GM23248 (cell line): ENCODE data around the gene SC5D. TPM values are rescaled to one million over a fixed set of nuclear protein-coding genes. Genes with fewer than 3 reads are reported as not detected.

ENCODE experiments used
- DNase-seq: peaks from one replicate; pipeline ENCODE4 v3.0.0-alpha.2; 2015
- H2AFZ ChIP-seq: fragments of 200-600 bp; sonication (generic); 2 replicates; pipeline ENCODE4 v1.6.1; 2016; ENCODE audit warnings: antibody characterized with exemption
- H3F3A ChIP-seq: fragments of 200-600 bp; sonication (generic); 2 replicates; pipeline ENCODE4 v1.6.1; 2016; ENCODE audit warnings: mild to moderate bottlenecking, antibody characterized with exemption, mixed run types; ENCODE audit not compliant: insufficient read depth
- H3K27ac ChIP-seq: fragments of 200-600 bp; sonication (generic); 2 replicates; pipeline ENCODE4 v1.5.1; 2016; ENCODE audit warnings: mild to moderate bottlenecking
- H3K27me3 ChIP-seq: fragments of 200-600 bp; sonication (generic); replicated peaks from 2 replicates; pipeline ENCODE4 v1.6.1; 2016; ENCODE audit warnings: mild to moderate bottlenecking; ENCODE audit not compliant: insufficient read depth
- H3K36me3 ChIP-seq: fragments of 200-600 bp; sonication (generic); 2 replicates; pipeline ENCODE4 v1.6.1; 2016; ENCODE audit warnings: low read depth, mild to moderate bottlenecking
- H3K4me1 ChIP-seq: fragments of 200-600 bp; sonication (generic); 2 replicates; pipeline ENCODE4 v1.6.1; 2016; ENCODE audit warnings: mild to moderate bottlenecking; ENCODE audit not compliant: insufficient read depth
- H3K4me2 ChIP-seq: fragments of 200-600 bp; sonication (generic); one replicate; pipeline ENCODE4 v1.6.1; 2016; ENCODE audit warnings: mild to moderate bottlenecking; ENCODE audit not compliant: unreplicated experiment
- H3K4me3 ChIP-seq: fragments of 200-600 bp; sonication (generic); 2 replicates; pipeline ENCODE4 v1.5.1; 2016; ENCODE audit warnings: mild to moderate bottlenecking
- H3K79me2 ChIP-seq: fragments of 200-600 bp; sonication (generic); 2 replicates; pipeline ENCODE4 v1.6.1; 2016; ENCODE audit warnings: mild to moderate bottlenecking; ENCODE audit not compliant: insufficient read depth
- H3K9ac ChIP-seq: fragments of 200-600 bp; sonication (generic); 2 replicates; pipeline ENCODE4 v1.6.1; 2016; ENCODE audit warnings: mild to moderate bottlenecking
- H3K9me2 ChIP-seq: fragments of 200-600 bp; sonication (generic); 2 replicates; pipeline ENCODE4 v1.6.1; 2016; ENCODE audit warnings: mixed run types, mild to moderate bottlenecking, moderate library complexity; ENCODE audit not compliant: insufficient read depth
- H3K9me3 ChIP-seq: fragments of 200-600 bp; sonication (generic); one replicate; pipeline ENCODE4 v1.6.1; 2017; ENCODE audit warnings: low read depth
- H4K20me1 ChIP-seq: fragments of 200-600 bp; sonication (generic); 2 replicates; pipeline ENCODE4 v1.6.0; 2016; ENCODE audit not compliant: insufficient read depth
- EZH2 ChIP-seq: fragments of 200-600 bp; sonication (generic); IDR thresholded peaks from 2 replicates; pipeline ENCODE4 v1.6.1; 2018; ENCODE audit warnings: antibody characterized with exemption, mild to moderate bottlenecking; ENCODE audit not compliant: insufficient read depth, poor library complexity, severe bottlenecking
- EZH2phosphoT487 ChIP-seq: fragments of 200-600 bp; sonication (generic); IDR thresholded peaks from 2 replicates; pipeline ENCODE4 v1.6.1; 2018; ENCODE audit warnings: antibody characterized with exemption, moderate library complexity, mild to moderate bottlenecking, low read depth; ENCODE audit not compliant: insufficient read depth
- WGBS, 2 experiments: methylation state at CpG; one replicate each; pipeline ENCODE4 v1.1.6; 2015 to 2017; ENCODE audit warnings: low lambda C conversion rate in 2 of 2, low coverage in 1 of 2; ENCODE audit errors: missing lambda C conversion rate in 2 of 2; 5-methylcytosine and 5-hydroxymethylcytosine counted together
- in situ Hi-C: fragments of 300-500 bp; cut with MboI; formaldehyde crosslinking; loops from 2 replicates; pipeline ENCODE4 v1.15.0; 2020
- polyA plus RNA-seq: library from polyadenylated mRNA; unstranded; fragments of >200 nt; fragmentation: Nextera tagmentation; extraction: Ambion mirVana; gene quantifications from 2 replicates; pipeline ENCODE4 v1.2.1, GENCODE V29; 2016
- total RNA-seq: library from RNA; depleted of rRNA; stranded (reverse); fragments of >200 nt; shearing (Covaris generic); gene quantifications from 2 replicates; pipeline ENCODE4 v1.2.3, GENCODE V29; 2014

The SC5D gene
- total and polyA plus RNA-seq, 2 experiments from 2014 or later, result 27.7 to 32.7 TPM

DNA sequence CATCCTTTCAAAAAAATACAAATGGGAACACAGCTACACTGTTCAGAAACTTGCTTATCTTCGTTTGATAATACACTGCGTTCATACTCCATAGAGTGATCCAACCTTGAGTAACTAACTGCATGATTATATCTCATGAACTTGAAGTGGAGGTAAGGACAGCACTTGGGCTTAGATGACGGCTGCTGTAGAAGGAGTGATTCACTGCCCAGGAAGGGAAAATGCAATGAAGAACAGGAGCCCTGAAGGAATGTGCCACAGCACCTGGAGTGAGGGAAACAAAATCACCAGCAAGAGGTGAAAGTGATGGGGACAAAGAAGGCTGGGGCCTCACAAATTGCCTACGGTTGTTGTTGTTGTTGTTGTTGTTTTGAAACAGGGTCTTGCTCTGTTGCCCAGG is 44.1 kb upstream of the SC5D start:
- 74 to 76% methylated on average over 4 of the region's 4 CpGs for WGBS, 2 experiments
- no peak for DNase-seq
- in situ Hi-C loops, result no loop called here
- Histone ChIP-seq H3K27ac (no peak overlapping the region), H3K27me3 (no peaks in the 10 kb centered on the region), H3K4me3 (no peak overlapping the region), H2AFZ (no peak overlapping the region), H3K4me1 (peaks cover 6% of the 10 kb centered on the region), H3K9me3 (no peaks in the 10 kb centered on the region), H3K36me3 (no peaks in the 10 kb centered on the region), H4K20me1 (no peaks in the 10 kb centered on the region), H3K9ac (no peak overlapping the region), H3K4me2 (no peak overlapping the region), H3K9me2 (no peaks in the 10 kb centered on the region), H3F3A (no peaks in the 10 kb centered on the region), H3K79me2 (no peaks in the 10 kb centered on the region)
- TF ChIP-seq EZH2 (no peak), EZH2phosphoT487 (no peak)

DNA sequence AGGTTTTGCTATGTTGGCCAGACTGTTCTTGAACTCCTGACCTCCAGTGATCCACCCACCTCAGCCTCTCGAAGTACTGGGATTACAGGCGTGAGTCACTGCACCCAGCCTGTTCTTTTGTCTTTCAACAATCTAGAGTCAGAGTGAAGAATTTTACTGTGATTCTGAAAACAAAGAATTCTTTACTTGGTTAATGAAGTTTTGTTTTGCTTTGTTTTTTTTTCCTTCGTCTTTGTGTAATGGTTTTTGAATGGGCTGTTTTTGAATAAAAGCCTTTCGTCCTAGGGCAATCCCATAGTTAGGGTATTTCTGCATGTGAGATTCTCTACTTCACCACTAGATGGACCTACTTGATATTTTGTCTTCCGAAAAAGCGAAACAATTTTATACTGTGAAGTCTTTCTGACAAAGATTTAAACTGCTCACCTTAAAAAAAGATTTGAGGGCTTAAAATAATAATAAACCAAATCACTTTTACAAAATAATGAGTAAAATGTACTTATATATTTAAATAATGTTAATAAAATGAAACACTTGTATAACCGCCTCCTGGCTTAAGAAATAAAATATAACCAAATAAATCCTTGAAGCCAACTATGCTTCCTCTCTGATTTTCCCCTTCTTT is 43.4 kb upstream of the SC5D start:
- TF ChIP-seq EZH2 (no peak), EZH2phosphoT487 (no peak)
- H4K20me1 ChIP-seq, result no peaks in the 10 kb centered on the region
- H2AFZ ChIP-seq, result peak overlapping the region; percentile 29
- H3K4me2 ChIP-seq, result peak overlapping the region; percentile 61
- no peaks in the 10 kb centered on the region for H3K36me3 ChIP-seq
- in situ Hi-C loops, result no loop called here
- H3F3A ChIP-seq, result no peaks in the 10 kb centered on the region
- no peaks in the 10 kb centered on the region for H3K9me2 ChIP-seq
- 12 to 16% methylated on average over 7 of the region's 7 CpGs for WGBS, 2 experiments
- H3K4me3 ChIP-seq, result peak overlapping the region; percentile 32
- DNase-seq, result peak; percentile 67
- no peak overlapping the region for H3K27ac ChIP-seq
- no peaks in the 10 kb centered on the region for H3K79me2 ChIP-seq
- H3K4me1 ChIP-seq, result peaks cover 6% of the 10 kb centered on the region
- peak overlapping the region; percentile 23; the same call in 1 of the 2 replicates for H3K9ac ChIP-seq
- H3K27me3 ChIP-seq, result no peaks in the 10 kb centered on the region
- H3K9me3 ChIP-seq, result no peaks in the 10 kb centered on the region

DNA sequence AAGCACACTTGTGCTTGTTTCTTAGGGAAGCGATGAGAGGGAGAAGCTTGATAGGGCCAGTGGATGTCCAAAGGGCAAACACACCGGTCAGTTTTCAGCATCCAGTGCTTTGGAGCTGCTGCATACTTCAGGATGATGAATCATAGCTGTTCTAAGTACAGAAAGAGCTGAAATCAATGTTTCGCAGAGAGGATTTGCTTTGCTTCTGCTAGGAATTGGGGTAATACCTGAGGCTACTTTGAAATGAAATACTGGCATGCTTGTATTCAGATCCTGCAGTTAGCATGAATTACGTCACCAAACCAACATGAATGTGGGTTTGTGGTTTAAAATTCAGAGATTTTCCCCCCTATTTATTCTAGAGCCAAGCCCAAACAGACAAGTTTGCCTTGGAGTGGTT is 41.7 kb upstream of the SC5D start:
- Histone ChIP-seq H3K9me3 (no peaks in the 10 kb centered on the region), H3K4me2 (no peak overlapping the region), H3K27ac (no peak overlapping the region), H3K4me3 (no peak overlapping the region), H3K36me3 (no peaks in the 10 kb centered on the region), H3K27me3 (no peaks in the 10 kb centered on the region), H2AFZ (no peak overlapping the region), H3K79me2 (no peaks in the 10 kb centered on the region), H3K9ac (no peak overlapping the region), H4K20me1 (no peaks in the 10 kb centered on the region), H3K4me1 (peaks cover 6% of the 10 kb centered on the region), H3K9me2 (no peaks in the 10 kb centered on the region), H3F3A (no peaks in the 10 kb centered on the region)
- DNase-seq, result peak; percentile 11
- 92 to 95% methylated on average over 4 of the region's 4 CpGs for WGBS, 2 experiments
- in situ Hi-C loops, result no loop called here
- no peak for TF ChIP-seq EZH2phosphoT487
- no peak for TF ChIP-seq EZH2

DNA sequence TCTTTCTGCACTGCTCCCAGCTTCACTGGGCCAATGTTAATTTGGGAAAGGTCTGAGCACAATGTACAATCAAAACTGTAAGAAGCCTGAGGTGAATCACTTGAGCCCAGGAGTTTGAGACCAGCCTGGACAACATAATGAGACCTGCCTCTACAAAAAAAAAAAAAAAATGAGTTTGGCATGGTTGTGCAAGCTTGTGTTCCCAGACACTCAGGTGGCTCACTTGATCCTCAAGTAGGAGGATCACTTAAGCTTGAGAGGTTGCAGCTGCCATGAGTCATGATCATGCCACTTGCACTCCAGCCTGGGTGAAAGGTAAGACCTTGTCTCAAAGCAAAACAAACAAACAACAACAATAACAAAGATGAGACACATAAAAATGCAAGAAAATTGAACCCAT is 38.6 kb upstream of the SC5D start:
- Histone ChIP-seq H3K4me3 (no peak overlapping the region), H3K9me3 (no peaks in the 10 kb centered on the region), H3K27ac (no peak overlapping the region), H3K79me2 (no peaks in the 10 kb centered on the region), H3K36me3 (no peaks in the 10 kb centered on the region), H3K9ac (no peak overlapping the region), H2AFZ (no peak overlapping the region), H4K20me1 (no peaks in the 10 kb centered on the region), H3K27me3 (0 out of 2 replicates have a peak, but pooled peaks cover 8% of the 10 kb centered on the region), H3K4me2 (no peak overlapping the region), H3K4me1 (peaks cover 6% of the 10 kb centered on the region), H3K9me2 (no peaks in the 10 kb centered on the region), H3F3A (no peaks in the 10 kb centered on the region)
- DNase-seq, result no peak
- TF ChIP-seq EZH2phosphoT487 (no peak), EZH2 (no peak)
- in situ Hi-C loops, result no loop called here

DNA sequence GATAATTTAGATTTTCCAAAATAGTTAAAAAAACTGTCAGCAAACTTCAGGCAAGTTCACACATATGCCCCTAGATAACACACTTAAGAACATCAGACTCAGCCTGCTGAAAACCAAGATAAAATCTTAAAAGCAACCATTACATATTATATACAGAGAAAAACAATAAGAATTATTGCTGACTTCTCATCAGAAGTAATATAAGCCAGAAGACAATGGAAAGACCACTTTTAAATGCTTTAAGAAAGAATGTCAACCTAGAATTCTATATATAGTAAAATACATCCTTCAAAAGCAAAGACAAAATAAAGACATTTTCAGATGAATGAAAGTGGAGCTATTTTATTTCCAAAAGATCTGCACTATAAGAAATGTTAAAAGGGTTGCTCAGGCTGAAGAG is 37.8 kb upstream of the SC5D start:
- H3K4me3 ChIP-seq, result no peak overlapping the region
- TF ChIP-seq EZH2phosphoT487 (no peak), EZH2 (no peak)
- no peak overlapping the region for H3K27ac ChIP-seq
- H3K9me2 ChIP-seq, result no peaks in the 10 kb centered on the region
- H4K20me1 ChIP-seq, result no peaks in the 10 kb centered on the region
- H3K36me3 ChIP-seq, result no peaks in the 10 kb centered on the region
- peaks cover 2% of the 10 kb centered on the region for H3K4me1 ChIP-seq
- no peak for DNase-seq
- H2AFZ ChIP-seq, result no peak overlapping the region
- in situ Hi-C loops, result no loop called here
- no peak overlapping the region for H3K4me2 ChIP-seq
- no peaks in the 10 kb centered on the region for H3K79me2 ChIP-seq
- H3K9ac ChIP-seq, result no peak overlapping the region
- H3K9me3 ChIP-seq, result no peaks in the 10 kb centered on the region
- H3K27me3 ChIP-seq, result 0 out of 2 replicates have a peak, but pooled peaks cover 16% of the 10 kb centered on the region
- H3F3A ChIP-seq, result no peaks in the 10 kb centered on the region
